ENCODE results near the gene PTEN.

DNA sequence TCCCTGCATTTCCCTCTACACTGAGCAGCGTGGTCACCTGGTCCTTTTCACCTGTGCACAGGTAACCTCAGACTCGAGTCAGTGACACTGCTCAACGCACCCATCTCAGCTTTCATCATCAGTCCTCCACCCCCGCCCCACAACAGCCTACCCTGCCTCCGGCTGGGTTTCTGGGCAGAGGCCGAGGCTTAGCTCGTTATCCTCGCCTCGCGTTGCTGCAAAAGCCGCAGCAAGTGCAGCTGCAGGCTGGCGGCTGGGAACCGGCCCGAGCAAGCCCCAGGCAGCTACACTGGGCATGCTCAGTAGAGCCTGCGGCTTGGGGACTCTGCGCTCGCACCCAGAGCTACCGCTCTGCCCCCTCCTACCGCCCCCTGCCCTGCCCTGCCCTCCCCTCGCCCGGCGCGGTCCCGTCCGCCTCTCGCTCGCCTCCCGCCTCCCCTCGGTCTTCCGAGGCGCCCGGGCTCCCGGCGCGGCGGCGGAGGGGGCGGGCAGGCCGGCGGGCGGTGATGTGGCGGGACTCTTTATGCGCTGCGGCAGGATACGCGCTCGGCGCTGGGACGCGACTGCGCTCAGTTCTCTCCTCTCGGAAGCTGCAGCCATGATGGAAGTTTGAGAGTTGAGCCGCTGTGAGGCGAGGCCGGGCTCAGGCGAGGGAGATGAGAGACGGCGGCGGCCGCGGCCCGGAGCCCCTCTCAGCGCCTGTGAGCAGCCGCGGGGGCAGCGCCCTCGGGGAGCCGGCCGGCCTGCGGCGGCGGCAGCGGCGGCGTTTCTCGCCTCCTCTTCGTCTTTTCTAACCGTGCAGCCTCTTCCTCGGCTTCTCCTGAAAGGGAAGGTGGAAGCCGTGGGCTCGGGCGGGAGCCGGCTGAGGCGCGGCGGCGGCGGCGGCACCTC lies at the start of gene PTEN, which contains the start of gene KLLN:
- TF ChIP-seq, protein P1, sequence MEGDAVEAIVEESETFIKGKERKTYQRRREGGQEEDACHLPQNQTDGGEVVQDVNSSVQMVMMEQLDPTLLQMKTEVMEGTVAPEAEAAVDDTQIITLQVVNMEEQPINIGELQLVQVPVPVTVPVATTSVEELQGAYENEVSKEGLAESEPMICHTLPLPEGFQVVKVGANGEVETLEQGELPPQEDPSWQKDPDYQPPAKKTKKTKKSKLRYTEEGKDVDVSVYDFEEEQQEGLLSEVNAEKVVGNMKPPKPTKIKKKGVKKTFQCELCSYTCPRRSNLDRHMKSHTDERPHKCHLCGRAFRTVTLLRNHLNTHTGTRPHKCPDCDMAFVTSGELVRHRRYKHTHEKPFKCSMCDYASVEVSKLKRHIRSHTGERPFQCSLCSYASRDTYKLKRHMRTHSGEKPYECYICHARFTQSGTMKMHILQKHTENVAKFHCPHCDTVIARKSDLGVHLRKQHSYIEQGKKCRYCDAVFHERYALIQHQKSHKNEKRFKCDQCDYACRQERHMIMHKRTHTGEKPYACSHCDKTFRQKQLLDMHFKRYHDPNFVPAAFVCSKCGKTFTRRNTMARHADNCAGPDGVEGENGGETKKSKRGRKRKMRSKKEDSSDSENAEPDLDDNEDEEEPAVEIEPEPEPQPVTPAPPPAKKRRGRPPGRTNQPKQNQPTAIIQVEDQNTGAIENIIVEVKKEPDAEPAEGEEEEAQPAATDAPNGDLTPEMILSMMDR (conservative IDR thresholded peaks at IDR 0.05; ENCODE audit: low read depth, low read length), result no peak
- no peak for TF ChIP-seq EZH2 (IDR thresholded peaks at IDR 0.05; ENCODE audit: borderline replicate concordance, low read depth, low read length, poor library complexity, severe bottlenecking)

Data from A673 (cell line).